T-cell (primary cell): ENCODE measurements around the gene ARMC12. TPM values are rescaled to one million over a fixed set of nuclear protein-coding genes. Genes with fewer than 3 reads are reported as not detected.

Experiments used
- ATAC-seq, 4 experiments: fragments of 200-7000 bp in 3 of 4; fragments of 150-1000 bp in 1 of 4; cut with Tn5 transposase; replicated peaks in 1 of 4; 1 replicate in 3 of 4; 2 replicates in 1 of 4; pipeline ENCODE4 v1.10.0; 2021; ENCODE audit warnings: moderate library complexity in 3 of 4, mild to moderate bottlenecking in 2 of 4, moderate number of reproducible peaks in 1 of 4
- CTCF ChIA-PET, 2 donors: fragments of 300-600 bp; sonication (Branson Sonifier 250); formaldehyde crosslinking; loops; one replicate each; lab custom pipeline; 2022; ENCODE audit warnings: antibody characterized with exemption in 2 of 2; lab: Charles Lee
- POLR2A ChIA-PET, 2 donors: fragments of 300-600 bp; sonication (Branson Sonifier 250); formaldehyde crosslinking; loops; one replicate each; lab custom pipeline; 2022; ENCODE audit warnings: antibody characterized with exemption in 2 of 2; lab: Charles Lee
- DNase-seq, 35 experiments: peaks; one replicate each; pipeline versions ENCODE4 v3.0.0 to v3.0.0-alpha.2; 2013 to 2023
- H3K27ac ChIP-seq: one replicate; pipeline ENCODE4 v1.5.1; 2013; ENCODE audit warnings: low read length
- H3K27me3 ChIP-seq, 2 experiments: replicated peaks in 1 of 2; 1 replicate in 1 of 2; 2 replicates in 1 of 2; pipeline versions ENCODE4 v1.6.1 to v1.7.0; 2013; ENCODE audit warnings: low read length in 1 of 2, mixed read lengths in 1 of 2; ENCODE audit not compliant: control insufficient read depth in 2 of 2, insufficient read depth in 2 of 2; ENCODE audit errors: extremely low read depth in 1 of 2
- H3K36me3 ChIP-seq, 2 donors: 1 replicate in 1 of 2; 2 replicates in 1 of 2; pipeline versions ENCODE4 v1.6.1 to v1.7.0; 2013; ENCODE audit warnings: low read length in 1 of 2; ENCODE audit not compliant: control insufficient read depth in 2 of 2, insufficient read depth in 1 of 2; ENCODE audit errors: extremely low read depth in 1 of 2
- H3K4me1 ChIP-seq, 2 experiments: 1 replicate in 1 of 2; 2 replicates in 1 of 2; pipeline versions ENCODE4 v1.6.1 to v1.7.0; 2013; ENCODE audit warnings: low read length in 2 of 2, mixed read lengths in 1 of 2; ENCODE audit not compliant: insufficient read depth in 2 of 2, control insufficient read depth in 1 of 2; ENCODE audit errors: extremely low read depth in 1 of 2
- H3K4me3 ChIP-seq, 2 donors: 1 replicate in 1 of 2; 2 replicates in 1 of 2; pipeline versions ENCODE4 v1.5.1 to v1.7.0; 2013; ENCODE audit warnings: mild to moderate bottlenecking in 2 of 2, low read length in 1 of 2, moderate library complexity in 1 of 2; ENCODE audit not compliant: control insufficient read depth in 1 of 2; ENCODE audit errors: extremely low read depth in 1 of 2
- H3K9me3 ChIP-seq: 2 replicates; pipeline ENCODE4 v1.7.0; 2013
- H3K27ac Mint-ChIP-seq, 2 donors: one replicate each; pipeline ENCODE4 v1.8.0; 2020 to 2021; ENCODE audit warnings: mild to moderate bottlenecking in 2 of 2, mixed read lengths in 2 of 2
- H3K27me3 Mint-ChIP-seq, 2 donors: one replicate each; pipeline ENCODE4 v1.8.0; 2021 to 2022; ENCODE audit warnings: mixed read lengths in 2 of 2
- H3K36me3 Mint-ChIP-seq: one replicate; pipeline ENCODE4 v1.8.0; 2021; ENCODE audit warnings: mixed read lengths
- H3K4me1 Mint-ChIP-seq, 3 donors: one replicate each; pipeline ENCODE4 v1.8.0; 2020 to 2022; ENCODE audit warnings: mixed read lengths in 3 of 3, mild to moderate bottlenecking in 1 of 3
- H3K4me3 Mint-ChIP-seq, 3 donors: one replicate each; pipeline ENCODE4 v1.8.0; 2020 to 2022; ENCODE audit warnings: mild to moderate bottlenecking in 3 of 3, mixed read lengths in 3 of 3, moderate library complexity in 3 of 3
- H3K9me3 Mint-ChIP-seq, 3 donors: one replicate each; pipeline ENCODE4 v1.8.0; 2020 to 2022; ENCODE audit warnings: mixed read lengths in 3 of 3
- WGBS: methylation state at CpG from one replicate; pipeline ENCODE4 v1.1.5; 2013; ENCODE audit warnings: missing lambda C conversion rate; ENCODE audit not compliant: insufficient coverage; 5-methylcytosine and 5-hydroxymethylcytosine counted together
- total RNA-seq, 35 experiments: library from RNA in 6 of 35; stranded (reverse) in 6 of 35; fragments of 120-200 nt in 1 of 35; gene quantifications; one replicate each; pipeline versions ENCODE4 v1.2.1 to v1.2.4 and lab custom pipeline; 2013 to 2026

ARMC12 gene
- total RNA-seq, 5 donors from 2014 or later (not counting 1 experiment from before 2014, with no cell fraction given), result 0.63 to 1.8 (median 0.90) TPM

DNA sequence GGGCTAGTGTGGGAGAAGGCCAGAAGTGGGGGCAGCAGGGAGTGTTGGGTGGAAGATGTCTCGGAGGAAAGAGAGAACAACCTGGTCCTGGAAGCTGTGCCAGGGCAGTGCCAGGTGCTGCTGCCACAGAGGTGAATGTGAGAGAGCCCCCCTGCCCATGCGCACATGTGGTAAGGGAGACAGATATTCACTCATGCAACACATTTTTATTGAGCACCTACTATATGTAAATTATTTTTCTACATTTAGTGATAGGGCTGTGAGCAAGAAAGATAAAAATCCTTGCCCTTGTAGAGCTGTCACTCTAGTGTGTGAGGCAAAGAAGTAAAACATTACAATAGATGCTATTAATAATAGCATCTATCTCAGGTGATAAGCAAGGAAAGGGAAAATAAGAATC, 44.5 kb downstream of the ARMC12 start:
- CTCF ChIA-PET, result no interaction called here
- H3K4me3 Mint-ChIP-seq, result no peak overlapping the region
- no peak overlapping the region for H3K4me3 ChIP-seq
- peaks cover 5 to 9% (median 5%) of the 10 kb centered on the region in 3 donors for H3K4me1 Mint-ChIP-seq
- peaks cover 0 to 6% of the 10 kb centered on the region in 2 experiments for H3K4me1 ChIP-seq
- H3K27ac ChIP-seq, result no peak overlapping the region
- no peaks in the 10 kb centered on the region for H3K9me3 ChIP-seq
- no CpG with 5 or more reads among the region's 2 CpGs for WGBS
- DNase-seq (no peak), ATAC-seq (no peak)
- H3K9me3 Mint-ChIP-seq, result no peaks in the 10 kb centered on the region
- no peaks in the 10 kb centered on the region for H3K36me3 ChIP-seq
- POLR2A ChIA-PET, result no interaction called here
- H3K27ac Mint-ChIP-seq, result no peak overlapping the region
- H3K27me3 ChIP-seq, result peaks cover 0 to 39% of the 10 kb centered on the region in 2 experiments
- peaks cover 29 to 35% of the 10 kb centered on the region in 2 donors for H3K27me3 Mint-ChIP-seq
- H3K36me3 Mint-ChIP-seq, result no peaks in the 10 kb centered on the region

DNA sequence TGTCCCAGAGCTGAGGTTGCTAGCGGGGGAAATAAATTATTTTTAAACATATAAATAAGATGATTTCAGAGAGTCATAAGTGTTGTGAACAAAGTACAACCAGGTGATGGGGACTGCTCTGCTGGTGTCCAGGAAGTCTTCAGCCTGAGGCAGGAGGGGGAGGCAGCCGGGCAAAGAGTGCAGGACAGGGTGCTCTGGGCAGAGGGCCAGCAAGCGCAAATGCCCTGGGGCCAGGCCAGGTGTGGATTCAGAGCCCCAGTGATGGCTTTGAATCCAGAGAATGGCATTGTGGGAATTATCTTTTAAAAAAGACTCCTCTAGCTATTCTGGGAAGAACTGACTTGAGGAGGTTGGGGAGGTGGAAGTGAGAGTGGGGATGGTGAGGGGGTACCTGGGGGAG, 45.6 kb downstream of the ARMC12 start:
- H3K4me1 Mint-ChIP-seq, result peaks cover 2 to 4% (median 4%) of the 10 kb centered on the region in 3 donors

DNA sequence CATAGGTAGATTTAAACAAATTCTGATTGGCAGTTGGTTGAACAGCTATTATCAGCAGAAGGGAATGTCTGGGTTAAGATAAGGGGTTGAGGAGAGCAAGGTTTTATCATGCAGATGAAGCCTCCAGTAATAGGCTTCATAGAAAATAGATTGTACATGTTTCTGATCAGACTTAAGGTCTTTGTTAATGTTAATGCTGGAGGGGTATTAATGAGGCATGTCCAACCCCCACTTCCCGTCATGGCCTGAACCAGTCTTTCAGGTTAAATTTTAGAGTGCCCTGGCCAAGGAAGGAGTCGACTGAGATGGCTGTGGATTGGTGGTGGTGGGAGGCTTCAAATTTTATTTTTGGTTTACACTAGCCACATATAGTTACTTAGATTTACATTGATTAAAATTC, 47.4 kb downstream of the ARMC12 start:
- Mint-ChIP-seq H3K27ac (no peak overlapping the region), H3K4me3 (no peak overlapping the region), H3K27me3 (peaks cover 31 to 50% of the 10 kb centered on the region in 2 donors), H3K9me3 (no peaks in the 10 kb centered on the region), H3K4me1 (no peaks in the 10 kb centered on the region), H3K36me3 (no peaks in the 10 kb centered on the region)
- ChIA-PET POLR2A (no interaction called here), CTCF (no interaction called here)
- Histone ChIP-seq H3K4me1 (no peaks in the 10 kb centered on the region), H3K27ac (no peak overlapping the region), H3K27me3 (peaks cover 0 to 33% of the 10 kb centered on the region in 2 experiments), H3K4me3 (no peak overlapping the region), H3K36me3 (no peaks in the 10 kb centered on the region), H3K9me3 (no peaks in the 10 kb centered on the region)
- no CpG with 5 or more reads among the region's 2 CpGs for WGBS
- no peak for DNase-seq
- no peak for ATAC-seq

More for the DNA sequence above, 45.6 kb downstream of the ARMC12 start:
- no peak for DNase-seq
- Histone ChIP-seq H3K4me3 (no peak overlapping the region), H3K27ac (no peak overlapping the region), H3K27me3 (peaks cover 0 to 41% of the 10 kb centered on the region in 2 experiments), H3K36me3 (no peaks in the 10 kb centered on the region), H3K4me1 (no peaks in the 10 kb centered on the region), H3K9me3 (no peaks in the 10 kb centered on the region)
- no peaks in the 10 kb centered on the region for H3K9me3 Mint-ChIP-seq
- H3K27me3 Mint-ChIP-seq, result peaks cover 29 to 40% of the 10 kb centered on the region in 2 donors
- H3K27ac Mint-ChIP-seq, result no peak overlapping the region
- ChIA-PET CTCF (no interaction called here), POLR2A (no interaction called here)
- no peaks in the 10 kb centered on the region for H3K36me3 Mint-ChIP-seq
- H3K4me3 Mint-ChIP-seq, result no peak overlapping the region
- 83% methylated on average over 1 of the region's 3 CpGs for WGBS
- ATAC-seq, result no peak

DNA sequence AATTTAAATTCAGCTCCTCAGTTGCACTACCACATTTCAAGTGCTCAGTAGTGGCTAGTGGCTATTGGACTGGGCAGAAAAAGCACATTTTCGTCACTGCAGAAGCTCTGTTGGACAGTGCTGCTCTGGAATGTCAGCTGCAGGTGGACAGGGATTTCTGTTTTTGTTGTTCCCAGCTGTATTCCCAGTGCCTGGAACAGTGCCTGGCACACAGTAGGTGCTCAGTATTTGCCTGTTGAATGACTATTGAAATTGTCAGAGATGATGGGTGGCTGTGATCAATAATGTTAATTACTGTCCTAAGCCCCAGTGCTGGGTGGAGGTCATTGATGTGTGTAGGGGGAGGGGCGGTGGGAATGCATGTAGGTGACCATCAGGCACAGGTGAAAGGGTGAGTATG, 49.4 kb downstream of the ARMC12 start:
- Mint-ChIP-seq H3K4me3 (no peak overlapping the region), H3K9me3 (no peaks in the 10 kb centered on the region), H3K27ac (no peak overlapping the region), H3K36me3 (no peaks in the 10 kb centered on the region), H3K4me1 (no peaks in the 10 kb centered on the region), H3K27me3 (peaks cover 32 to 65% of the 10 kb centered on the region in 2 donors)
- Histone ChIP-seq H3K27ac (no peak overlapping the region), H3K27me3 (peaks cover 0 to 33% of the 10 kb centered on the region in 2 experiments), H3K4me3 (no peak overlapping the region), H3K9me3 (no peaks in the 10 kb centered on the region), H3K4me1 (no peaks in the 10 kb centered on the region), H3K36me3 (no peaks in the 10 kb centered on the region)
- POLR2A ChIA-PET, result no interaction called here
- DNase-seq (no peak), ATAC-seq (no peak)
- 57% methylated on average over 1 of the region's 2 CpGs for WGBS
- CTCF ChIA-PET, result interaction anchor here in 1 of 2 donors (0.7 kb wide), 1 partner anchor 980 kb away, joined by 5 read pairs; no protein-coding TSS in a partner anchor

DNA sequence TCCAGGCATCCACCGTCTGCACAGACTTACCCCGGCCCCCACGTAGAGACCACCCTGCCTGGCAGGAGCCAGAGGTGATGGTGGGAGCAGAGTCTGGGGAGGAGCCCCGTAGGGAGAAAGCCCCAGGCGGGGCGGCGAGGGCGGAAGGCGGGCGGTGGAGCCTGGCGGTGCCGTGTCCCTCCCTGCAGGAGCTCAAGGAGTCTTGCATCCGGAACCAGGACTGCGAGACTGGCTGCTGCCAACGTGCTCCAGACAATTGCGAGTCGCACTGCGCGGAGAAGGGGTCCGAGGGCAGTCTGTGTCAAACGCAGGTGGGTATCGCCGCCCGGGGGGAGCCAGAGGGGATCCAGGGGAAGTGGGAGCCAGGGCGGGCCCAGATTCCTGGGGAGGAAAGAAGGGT, 50.0 kb downstream of the ARMC12 start:
- no peak overlapping the region for H3K27ac Mint-ChIP-seq
- H3K36me3 ChIP-seq, result no peaks in the 10 kb centered on the region
- H3K4me1 Mint-ChIP-seq, result no peaks in the 10 kb centered on the region
- H3K27me3 ChIP-seq, result peaks cover 0 to 33% of the 10 kb centered on the region in 2 experiments
- WGBS, result 46% methylated on average over 25 of the region's 25 CpGs
- H3K27me3 Mint-ChIP-seq, result peaks cover 28 to 63% of the 10 kb centered on the region in 2 donors
- no peak overlapping the region for H3K27ac ChIP-seq
- ATAC-seq (no peak), DNase-seq (no peak)
- no peak overlapping the region for H3K4me3 ChIP-seq
- ChIA-PET POLR2A (no interaction called here), CTCF (no interaction called here)
- no peaks in the 10 kb centered on the region for H3K36me3 Mint-ChIP-seq
- H3K9me3 Mint-ChIP-seq, result no peaks in the 10 kb centered on the region
- no peak overlapping the region for H3K4me3 Mint-ChIP-seq
- H3K9me3 ChIP-seq, result no peaks in the 10 kb centered on the region
- H3K4me1 ChIP-seq, result no peaks in the 10 kb centered on the region

DNA sequence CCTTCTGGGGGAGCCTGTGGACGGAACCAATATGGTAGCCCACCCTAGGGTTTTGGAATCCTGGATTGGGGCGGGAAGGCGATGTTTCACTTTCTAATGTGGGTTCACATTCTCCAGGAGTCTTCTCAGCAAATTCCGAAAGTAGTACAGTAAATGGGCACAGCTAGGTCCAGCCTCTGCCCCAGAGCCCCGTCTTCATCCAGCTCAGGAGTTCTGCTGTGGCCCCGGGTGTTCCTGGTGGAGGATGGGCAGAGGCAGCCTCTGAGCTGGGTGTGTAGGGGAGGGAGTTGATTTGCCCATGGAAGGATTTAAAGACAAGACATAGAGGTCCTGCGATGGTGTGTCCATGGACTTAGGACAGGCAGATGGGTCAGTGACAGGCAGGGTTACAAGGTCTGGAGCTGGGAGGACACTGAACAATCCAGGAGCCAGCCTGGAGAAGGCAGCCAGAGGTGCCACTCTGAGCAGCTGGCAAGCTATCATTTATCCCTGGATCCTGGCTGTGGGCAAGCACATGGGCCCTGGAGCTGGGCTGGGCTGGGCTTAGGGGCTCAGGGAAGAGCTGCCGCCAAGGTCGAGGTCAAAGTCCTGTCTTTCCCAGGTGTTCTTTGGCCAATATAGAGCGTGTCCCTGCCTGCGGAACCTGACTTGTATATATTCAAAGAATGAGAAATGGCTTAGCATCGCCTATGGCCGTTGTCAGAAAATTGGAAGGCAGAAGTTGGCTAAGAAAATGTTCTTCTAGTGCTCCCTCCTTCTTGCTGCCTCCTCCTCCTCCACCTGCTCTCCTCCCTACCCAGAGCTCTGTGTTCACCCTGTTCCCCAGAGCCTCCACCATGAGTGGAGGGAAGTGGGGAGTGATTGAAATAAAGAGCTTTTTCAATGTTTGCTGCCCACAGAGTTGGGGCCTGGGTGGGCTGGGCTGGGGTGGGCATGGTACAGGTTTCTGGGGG, 50.7 kb downstream of the ARMC12 start:
- Histone ChIP-seq H3K27ac (no peak overlapping the region), H3K4me1 (no peaks in the 10 kb centered on the region), H3K9me3 (no peaks in the 10 kb centered on the region), H3K4me3 (no peak overlapping the region), H3K27me3 (peaks cover 0 to 33% of the 10 kb centered on the region in 2 experiments), H3K36me3 (no peaks in the 10 kb centered on the region)
- ATAC-seq, result no peak
- 82% methylated on average over 11 of the region's 13 CpGs for WGBS
- H3K4me1 Mint-ChIP-seq, result no peaks in the 10 kb centered on the region
- no peaks in the 10 kb centered on the region for H3K9me3 Mint-ChIP-seq
- no peak for DNase-seq
- ChIA-PET POLR2A (no interaction called here), CTCF (interaction anchor here in 1 of 2 donors (0.6 kb wide), 1 partner anchor 158 kb away, joined by 3 read pairs; no protein-coding TSS in a partner anchor)
- no peak overlapping the region for H3K4me3 Mint-ChIP-seq
- no peak overlapping the region for H3K27ac Mint-ChIP-seq
- no peaks in the 10 kb centered on the region for H3K36me3 Mint-ChIP-seq
- peaks cover 22 to 60% of the 10 kb centered on the region in 2 donors for H3K27me3 Mint-ChIP-seq
